Keratinocyte (primary cell): ENCODE data around the gene PLA2G6. TPM values are rescaled to one million over a fixed set of nuclear protein-coding genes. Genes with fewer than 3 reads are reported as not detected.
A peak's percentile ranks its signal among the peaks of the same experiment; 100 is the strongest.

Source experiments
- DNase-seq: peaks from one replicate; pipeline ENCODE4 v3.0.0-alpha.2; 2011; ENCODE audit warnings: low read depth, missing footprints, low spot score
- FAIRE-seq: peaks from 2 replicates; lab custom pipeline; 2011; peaks lifted over from hg19 to GRCh38; lab: Jason Lieb, UNC
- H2AFZ ChIP-seq: 2 replicates; pipeline ENCODE4 v1.6.0; 2012; ENCODE audit warnings: low read length, control low read depth, inconsistent platforms; ENCODE audit not compliant: control insufficient read depth
- H3K27ac ChIP-seq: 2 replicates; pipeline ENCODE4 v1.5.1; 2011; ENCODE audit warnings: low read length; ENCODE audit not compliant: control insufficient read depth, insufficient read depth
- H3K27me3 ChIP-seq: 3 replicates; pipeline ENCODE4 v1.6.0; 2011; ENCODE audit warnings: low read length; ENCODE audit not compliant: control insufficient read depth, insufficient read depth; ENCODE audit errors: extremely low read depth
- H3K36me3 ChIP-seq, 2 experiments: 2 replicates in 1 of 2; 3 replicates in 1 of 2; pipeline ENCODE4 v1.5.1; 2011; ENCODE audit warnings: low read length in 2 of 2, mild to moderate bottlenecking in 1 of 2; ENCODE audit not compliant: control insufficient read depth in 2 of 2, insufficient read depth in 2 of 2; ENCODE audit errors: extremely low read depth in 1 of 2
- H3K4me1 ChIP-seq: 3 replicates; pipeline ENCODE4 v1.5.1; 2011; ENCODE audit warnings: low read length; ENCODE audit not compliant: control insufficient read depth, insufficient read depth; ENCODE audit errors: extremely low read depth
- H3K4me2 ChIP-seq: 3 replicates; pipeline ENCODE4 v1.6.0; 2011; ENCODE audit warnings: low read depth, low read length; ENCODE audit not compliant: control insufficient read depth, insufficient read depth; ENCODE audit errors: extremely low read depth
- H3K4me3 ChIP-seq, 3 experiments: fragments of 200-600 bp in 1 of 3; sonication (generic) in 1 of 3; 2 replicates in 2 of 3; 3 replicates in 1 of 3; pipeline ENCODE4 v1.5.1; 2011 to 2016; ENCODE audit warnings: low read length in 3 of 3, mild to moderate bottlenecking in 3 of 3, control low read depth in 2 of 3, inconsistent platforms in 1 of 3, low read depth in 1 of 3, mixed read lengths in 1 of 3, mixed run types in 1 of 3, moderate library complexity in 1 of 3; ENCODE audit not compliant: control insufficient read depth in 2 of 3, insufficient read depth in 2 of 3; ENCODE audit errors: extremely low read depth in 1 of 3
- H3K79me2 ChIP-seq: 2 replicates; pipeline ENCODE4 v1.6.0; 2012; ENCODE audit warnings: low read length; ENCODE audit not compliant: control insufficient read depth, insufficient read depth
- H3K9ac ChIP-seq: 3 replicates; pipeline ENCODE4 v1.6.0; 2011; ENCODE audit warnings: low read length; ENCODE audit not compliant: control insufficient read depth, insufficient read depth; ENCODE audit errors: extremely low read depth
- H3K9me1 ChIP-seq: 3 replicates; pipeline ENCODE4 v1.6.0; 2011; ENCODE audit warnings: low read length; ENCODE audit not compliant: control insufficient read depth, insufficient read depth; ENCODE audit errors: extremely low read depth
- H3K9me3 ChIP-seq: 2 replicates; pipeline ENCODE4 v1.5.1; 2012; ENCODE audit warnings: low read depth, low read length; ENCODE audit not compliant: control insufficient read depth
- H4K20me1 ChIP-seq: 3 replicates; pipeline ENCODE4 v1.6.0; 2011; ENCODE audit warnings: low read length; ENCODE audit not compliant: control insufficient read depth, insufficient read depth; ENCODE audit errors: extremely low read depth
- EZH2 ChIP-seq: IDR thresholded peaks from one replicate; pipeline ENCODE4 v1.6.1; 2012; ENCODE audit warnings: inconsistent platforms, mild to moderate bottlenecking, low read length, moderate library complexity
- dilution Hi-C: fragments of 300-500 bp; cut with MboI; formaldehyde crosslinking; loops from one replicate; pipeline ENCODE4 v1.7.0; 2020; ENCODE audit warnings: low sequenced_read_pairs; ENCODE audit not compliant: extremely low pct_ligation_motif_present
- polyA plus RNA-seq, 5 experiments: library from polyadenylated mRNA; depleted of rRNA in 3 of 5; stranded (reverse) in 3 of 5; stranded (forward) in 1 of 5; unstranded in 1 of 5; fragments of >200 nt; gene quantifications; 1 replicate in 1 of 5; 2 replicates in 3 of 5; 3 replicates in 1 of 5; pipeline versions ENCODE4 v1.2.1 to v1.2.3, GENCODE V29; 2011 to 2012; ENCODE audit warnings: missing spikeins in 2 of 5, low read depth in 1 of 5, low replicate concordance in 1 of 5
- TF ChIP-seq, protein P1 (sequence below), 3 experiments: IDR thresholded peaks in 1 of 3; conservative IDR thresholded peaks in 1 of 3; optimal IDR thresholded peaks in 1 of 3; 2 replicates in 2 of 3; 3 replicates in 1 of 3; pipeline versions ENCODE3 to v1.5.1; 2011; ENCODE audit warnings: low read length in 3 of 3, mild to moderate bottlenecking in 3 of 3, moderate library complexity in 2 of 3, control low read depth in 1 of 3, inconsistent platforms in 1 of 3; ENCODE audit not compliant: insufficient read depth in 2 of 3; ENCODE audit errors: extremely low read depth in 1 of 3

Gene PLA2G6
- polyA plus RNA-seq, 1 donor (not counting 4 experiments of a cell fraction or from before 2014, with no cell fraction given), result 5.2 TPM

DNA sequence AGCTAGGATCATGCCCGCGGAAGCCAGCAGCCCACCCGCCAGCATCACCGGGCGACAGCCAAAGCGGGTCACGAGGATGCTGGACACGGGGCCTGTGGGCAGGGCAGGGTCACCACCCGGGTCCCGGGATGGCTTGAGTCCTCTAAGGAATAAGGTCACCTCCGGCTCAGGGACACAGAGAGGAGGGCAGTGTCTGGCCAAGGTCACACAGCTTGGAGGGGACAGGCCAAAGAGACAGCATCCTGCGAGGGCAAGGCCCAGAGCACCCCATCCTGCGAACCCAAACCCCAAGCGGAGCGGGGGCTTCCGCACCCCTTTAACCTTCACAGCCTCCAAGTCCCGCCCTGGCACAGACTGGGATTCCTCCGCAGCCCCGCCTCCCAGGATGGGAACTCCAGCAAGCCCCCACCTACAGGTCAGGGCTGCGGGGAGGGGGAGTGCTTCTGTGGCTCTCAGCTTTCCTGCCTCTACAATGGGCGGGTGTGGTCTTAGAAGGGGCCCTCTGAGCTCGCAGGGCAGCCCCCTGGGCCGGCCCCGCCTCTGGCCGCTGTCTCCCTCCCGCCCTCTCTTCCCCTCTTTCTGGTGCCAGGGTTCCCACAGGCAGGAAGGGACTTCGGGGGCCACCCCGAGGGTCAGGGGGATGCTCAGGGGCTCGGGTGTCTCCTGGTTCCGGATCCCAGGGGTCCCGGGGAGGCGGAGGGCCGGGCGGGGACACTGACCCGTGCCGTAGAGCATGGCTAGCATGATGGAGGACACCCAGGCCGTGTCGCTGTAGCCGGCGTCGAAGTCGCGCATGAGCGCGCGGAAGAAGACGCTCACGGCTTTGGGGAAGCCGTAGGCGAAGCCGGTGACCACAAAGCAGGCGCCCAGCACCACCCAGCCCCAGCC lies 99.4 kb downstream of the PLA2G6 start:
- Histone ChIP-seq H3K27ac (no peak overlapping the region), H3K4me3 (no peak overlapping the region), H3K4me2 (peak overlapping the region; percentile 73), H3K27me3 (peaks cover 29% of the 10 kb centered on the region), H3K36me3 (no peaks in the 10 kb centered on the region), H3K9me3 (no peaks in the 10 kb centered on the region), H2AFZ (no peak overlapping the region), H3K79me2 (no peaks in the 10 kb centered on the region), H3K4me1 (no peaks in the 10 kb centered on the region), H3K9ac (no peak overlapping the region), H3K9me1 (no peaks in the 10 kb centered on the region), H4K20me1 (no peaks in the 10 kb centered on the region)
- DNase-seq (no peak), FAIRE-seq (no peak)
- TF ChIP-seq, protein P1, sequence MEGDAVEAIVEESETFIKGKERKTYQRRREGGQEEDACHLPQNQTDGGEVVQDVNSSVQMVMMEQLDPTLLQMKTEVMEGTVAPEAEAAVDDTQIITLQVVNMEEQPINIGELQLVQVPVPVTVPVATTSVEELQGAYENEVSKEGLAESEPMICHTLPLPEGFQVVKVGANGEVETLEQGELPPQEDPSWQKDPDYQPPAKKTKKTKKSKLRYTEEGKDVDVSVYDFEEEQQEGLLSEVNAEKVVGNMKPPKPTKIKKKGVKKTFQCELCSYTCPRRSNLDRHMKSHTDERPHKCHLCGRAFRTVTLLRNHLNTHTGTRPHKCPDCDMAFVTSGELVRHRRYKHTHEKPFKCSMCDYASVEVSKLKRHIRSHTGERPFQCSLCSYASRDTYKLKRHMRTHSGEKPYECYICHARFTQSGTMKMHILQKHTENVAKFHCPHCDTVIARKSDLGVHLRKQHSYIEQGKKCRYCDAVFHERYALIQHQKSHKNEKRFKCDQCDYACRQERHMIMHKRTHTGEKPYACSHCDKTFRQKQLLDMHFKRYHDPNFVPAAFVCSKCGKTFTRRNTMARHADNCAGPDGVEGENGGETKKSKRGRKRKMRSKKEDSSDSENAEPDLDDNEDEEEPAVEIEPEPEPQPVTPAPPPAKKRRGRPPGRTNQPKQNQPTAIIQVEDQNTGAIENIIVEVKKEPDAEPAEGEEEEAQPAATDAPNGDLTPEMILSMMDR (optimal IDR thresholded peaks at IDR 0.05 in 1 of 3, IDR thresholded peaks at IDR 0.05 in 1 of 3, conservative IDR thresholded peaks at IDR 0.05 in 1 of 3; ENCODE audit: extremely low read depth in 1 of 3, insufficient read depth in 2 of 3, low read length in 3 of 3), result no peak
- TF ChIP-seq EZH2, result peak; percentile 66
- dilution Hi-C loops, result no loop called here

DNA sequence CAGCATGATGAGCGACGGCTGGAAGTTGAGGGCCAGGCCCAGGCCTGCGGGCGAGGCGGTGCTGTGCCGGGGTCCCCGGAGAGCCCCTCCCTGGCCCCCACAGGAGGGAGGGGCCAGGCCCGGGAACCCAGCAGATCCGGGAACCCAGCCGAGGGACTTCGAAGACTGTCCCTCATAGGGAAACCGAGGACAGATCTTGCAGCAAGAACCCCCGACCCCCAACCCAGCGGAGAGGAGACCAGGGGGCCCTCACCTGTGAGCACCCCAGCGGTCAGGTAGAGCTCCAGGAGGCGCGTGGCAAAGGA lies 100.0 kb downstream of the PLA2G6 start:
- TF ChIP-seq, protein P1 (optimal IDR thresholded peaks at IDR 0.05 in 1 of 3, IDR thresholded peaks at IDR 0.05 in 1 of 3, conservative IDR thresholded peaks at IDR 0.05 in 1 of 3; ENCODE audit: extremely low read depth in 1 of 3, insufficient read depth in 2 of 3, low read length in 3 of 3), result no peak
- no peak for TF ChIP-seq EZH2
- FAIRE-seq (no peak), DNase-seq (no peak)
- H3K27me3 ChIP-seq, result peaks cover 29% of the 10 kb centered on the region
- H3K36me3 ChIP-seq, result no peaks in the 10 kb centered on the region
- H3K79me2 ChIP-seq, result no peaks in the 10 kb centered on the region
- no peak overlapping the region for H3K4me3 ChIP-seq
- no peak overlapping the region for H3K9ac ChIP-seq
- no peak overlapping the region for H3K27ac ChIP-seq
- H3K9me1 ChIP-seq, result no peaks in the 10 kb centered on the region
- H3K4me2 ChIP-seq, result peak overlapping the region; percentile 73
- H3K4me1 ChIP-seq, result no peaks in the 10 kb centered on the region
- dilution Hi-C loops, result no loop called here
- H2AFZ ChIP-seq, result peak overlapping the region; percentile 30
- H3K9me3 ChIP-seq, result no peaks in the 10 kb centered on the region
- no peaks in the 10 kb centered on the region for H4K20me1 ChIP-seq
